Adrenal gland (tissue), 12 donors: ENCODE measurements around the gene HOXA10. TPM values are rescaled to one million over a fixed set of nuclear protein-coding genes. Genes with fewer than 3 reads are reported as not detected.

ENCODE experiments used
- DNase-seq, 7 donors: peaks; one replicate each; pipeline ENCODE4 v3.0.0-alpha.2; 2019 to 2020
- H3K27ac ChIP-seq, 5 donors: fragments of 200-600 bp; sonication (generic) in 4 of 5; 1 replicate in 3 of 5; 2 replicates in 2 of 5; pipeline versions ENCODE4 v1.5.1 to v1.8.0; 2016 to 2020; ENCODE audit warnings: mild to moderate bottlenecking in 1 of 5
- H3K27me3 ChIP-seq: fragments of 200-600 bp; 2 replicates; pipeline ENCODE4 v1.8.0; 2021
- H3K36me3 ChIP-seq, 2 donors: fragments of 200-600 bp; replicated peaks in 1 of 2; 1 replicate in 1 of 2; 2 replicates in 1 of 2; pipeline versions ENCODE4 v1.5.1 to v1.8.0; 2018 to 2022
- H3K4me1 ChIP-seq, 2 donors: fragments of 200-600 bp; replicated peaks in 1 of 2; 1 replicate in 1 of 2; 2 replicates in 1 of 2; pipeline versions ENCODE4 v1.5.1 to v1.8.0; 2018 to 2021
- H3K4me3 ChIP-seq, 4 donors: fragments of 200-600 bp; sonication (generic) in 3 of 4; one replicate each; pipeline ENCODE4 v1.5.1; 2016 to 2018
- H3K9me3 ChIP-seq, 3 donors: fragments of 200-600 bp; sonication (generic) in 1 of 3; replicated peaks in 1 of 3; 1 replicate in 2 of 3; 2 replicates in 1 of 3; pipeline versions ENCODE4 v1.5.1 to v1.8.0; 2016 to 2021
- CTCF ChIP-seq, 6 experiments: fragments of 450-650 bp in 4 of 6; fragments of 200-600 bp in 2 of 6; sonication (generic) in 1 of 6; IDR thresholded peaks; 1 replicate in 5 of 6; 2 replicates in 1 of 6; pipeline versions ENCODE4 v1.5.1 to v1.8.0; 2016 to 2021; ENCODE audit warnings: antibody characterized with exemption in 6 of 6, mild to moderate bottlenecking in 2 of 6, moderate library complexity in 1 of 6
- POLR2A ChIP-seq, 2 donors: fragments of 450-650 bp; IDR thresholded peaks; one replicate each; pipeline ENCODE4 v1.6.1; 2017; ENCODE audit warnings: antibody characterized with exemption in 2 of 2, mild to moderate bottlenecking in 2 of 2, moderate library complexity in 1 of 2
- WGBS, 4 donors: extraction: QIAGEN DNeasy Blood & Tissue Kit in 2 of 4; methylation state at CpG; one replicate each; pipeline versions ENCODE4 v1.1.5 to v1.1.7; 2013 to 2017; 5-methylcytosine and 5-hydroxymethylcytosine counted together
- intact Hi-C, 2 donors: fragments of 100-400 bp; cut with DNase I; formaldehyde crosslinking; loops; one replicate each; pipeline versions ENCODE4 v1.14.1 to v1.15.0; 2022 to 2023
- polyA plus RNA-seq, 3 donors: library from polyadenylated mRNA; stranded (reverse); fragments of 200-250 nt in 2 of 3; fragments of 350-450 nt in 1 of 3; fragmentation: Illumina TruSeq in 1 of 3; extraction: RNeasy Lipid Tissue Mini Kit (QIAGEN cat#74804) in 1 of 3; gene quantifications; one replicate each; pipeline ENCODE4 v1.2.3, GENCODE V29; 2013 to 2014
- total RNA-seq, 9 donors: library from RNA; depleted of rRNA in 4 of 9; stranded (reverse); fragments of >200 nt in 4 of 9; fragments of 120-200 nt in 1 of 9; fragmentation: NEBNext Ultra II Directional in 1 of 9; extraction: Animal tissue kit (Norgen Biotek cat#: 25700) in 1 of 9; gene quantifications; one replicate each; pipeline versions ENCODE4 v1.1.0 to v1.2.4, GENCODE V29; 2013 to 2023
- donor health status: healthy with polysubstance abuse.
- donor health status: Bipolar disorder and iron deficiency.
- donor health status: DM: yes; HTN: yes; CAD: no.
- donor health status: DM: no; HTN: no; CAD: no.
- donor health status: DM: no; HTN: no; CAD: no.
- donor health status: DM: yes; HTN: yes; CAD: no.

Gene HOXA10
- total and polyA plus RNA-seq, 12 donors, result 0.11 to 14.7 (median 11.3) TPM

DNA sequence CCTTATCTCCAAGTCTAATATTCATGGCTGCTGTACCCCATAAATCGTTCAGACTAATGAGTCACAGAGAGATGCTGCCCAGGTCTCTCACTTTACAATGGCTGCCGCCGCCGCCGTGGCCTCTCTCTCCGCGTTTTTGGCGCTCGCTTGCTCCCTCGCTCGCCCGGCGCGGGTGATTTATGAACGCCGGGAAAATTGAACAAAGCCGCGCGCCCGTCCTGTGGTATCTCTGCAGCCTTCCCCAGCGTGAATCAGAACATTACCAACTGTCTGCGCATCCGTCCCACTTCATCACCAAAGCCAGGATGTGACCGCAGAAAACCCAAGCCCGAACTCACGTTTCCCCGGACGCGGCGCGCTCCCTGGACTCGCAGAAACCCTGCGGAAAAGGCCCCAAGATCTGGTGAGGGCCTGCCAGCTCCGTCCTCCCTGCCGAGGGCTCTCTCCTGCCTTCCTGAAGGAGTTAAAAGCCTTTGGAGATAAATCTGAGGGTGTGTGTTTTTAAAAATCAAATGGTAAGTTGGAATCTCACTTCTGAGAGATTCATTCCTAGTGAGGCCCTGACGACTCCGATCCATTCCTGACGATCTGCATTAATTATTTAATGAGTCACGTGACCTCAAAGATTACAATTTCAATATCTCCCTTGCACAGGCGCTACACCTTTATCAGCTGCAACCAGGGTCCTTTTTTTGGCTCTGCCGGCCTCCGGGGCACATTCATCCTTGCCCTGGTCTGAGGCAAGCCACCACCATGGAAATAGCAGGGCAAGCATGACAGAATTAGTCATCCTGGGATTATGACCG is 49.8 kb downstream of the HOXA10 start:
- H3K9me3 ChIP-seq, result no peaks in the 10 kb centered on the region
- peaks cover under 1 to 38% of the 10 kb centered on the region in 2 donors for H3K4me1 ChIP-seq
- TF ChIP-seq POLR2A (IDR thresholded peaks at IDR 0.05) (no peak), CTCF (IDR thresholded peaks at IDR 0.05) (no peak)
- no peaks in the 10 kb centered on the region for H3K27me3 ChIP-seq
- peak in 4 of 7 donors; percentile 32 to 77 (median 64) for DNase-seq
- 67 to 77% (median 71%) methylated on average over 34 to 43 of the region's 43 CpGs for WGBS, 4 donors
- no peaks in the 10 kb centered on the region for H3K36me3 ChIP-seq
- intact Hi-C loops, result no loop called here
- H3K27ac ChIP-seq, result peak overlapping the region in 4 of 5 donors; percentile 36 to 90 (median 56)
- no peak overlapping the region for H3K4me3 ChIP-seq

GRCh38 chr7:27123477-27124053 is 50.6 kb downstream of the HOXA10 start:
- Histone ChIP-seq H3K27me3 (no peaks in the 10 kb centered on the region), H3K27ac (peak overlapping the region in 4 of 5 donors; percentile 36 to 90 (median 56)), H3K9me3 (no peaks in the 10 kb centered on the region), H3K36me3 (no peaks in the 10 kb centered on the region), H3K4me3 (no peak overlapping the region), H3K4me1 (peaks cover 0 to 33% of the 10 kb centered on the region in 2 donors)
- intact Hi-C loops, result no loop called here
- no peak for TF ChIP-seq CTCF (IDR thresholded peaks at IDR 0.05)
- no peak for TF ChIP-seq POLR2A (IDR thresholded peaks at IDR 0.05)
- DNase-seq, result peak in 2 of 7 donors; percentile 13 to 47
- WGBS, 4 donors, result 83 to 86% (median 85%) methylated on average over 26 of the region's 26 CpGs

DNA sequence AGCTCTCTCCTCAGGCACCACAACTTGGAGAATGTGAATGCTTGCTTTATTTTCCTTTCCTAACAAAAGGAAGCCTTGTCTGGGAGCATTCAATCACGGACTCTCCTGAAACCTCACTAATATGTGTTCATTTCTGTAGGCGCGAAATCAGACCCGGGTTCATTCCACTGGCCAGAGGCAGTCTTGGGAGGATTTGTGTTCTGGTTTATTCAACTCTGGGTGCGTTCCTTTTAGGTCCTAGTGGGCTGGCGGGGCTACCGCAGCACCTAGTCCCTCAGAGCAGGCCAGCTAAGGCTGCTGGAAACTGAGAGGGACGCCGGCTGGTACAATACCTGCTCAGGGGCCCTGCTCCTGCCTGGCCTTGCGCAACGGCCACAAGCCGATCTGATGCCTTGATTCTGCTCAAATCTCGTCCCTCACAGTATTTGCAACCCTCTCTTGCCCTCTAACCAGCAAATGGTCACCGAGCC is 51.1 kb downstream of the HOXA10 start:
- peaks cover 0 to 28% of the 10 kb centered on the region in 2 donors for H3K4me1 ChIP-seq
- peak overlapping the region in 1 of 4 donors; percentile 20 for H3K4me3 ChIP-seq
- no peak for TF ChIP-seq CTCF (IDR thresholded peaks at IDR 0.05)
- TF ChIP-seq POLR2A (IDR thresholded peaks at IDR 0.05), result no peak
- no peaks in the 10 kb centered on the region for H3K27me3 ChIP-seq
- H3K36me3 ChIP-seq, result no peaks in the 10 kb centered on the region
- 70 to 86% (median 77%) methylated on average over 8 to 14 of the region's 14 CpGs for WGBS, 4 donors
- peak overlapping the region in 4 of 5 donors; percentile 36 to 90 (median 54) for H3K27ac ChIP-seq
- intact Hi-C loops, result no loop called here
- peak in 3 of 7 donors; percentile 13 to 50 (median 21) for DNase-seq
- no peaks in the 10 kb centered on the region for H3K9me3 ChIP-seq
